GM21390 (cell line): ENCODE measurements around the gene RFTN1.

Source experiments
- ATAC-seq: cut with Tn5 transposase; IDR thresholded peaks from one replicate; pipeline ENCODE4 v1.9.1; 2021; ENCODE audit not compliant: unreplicated experiment

Gene RFTN1

DNA sequence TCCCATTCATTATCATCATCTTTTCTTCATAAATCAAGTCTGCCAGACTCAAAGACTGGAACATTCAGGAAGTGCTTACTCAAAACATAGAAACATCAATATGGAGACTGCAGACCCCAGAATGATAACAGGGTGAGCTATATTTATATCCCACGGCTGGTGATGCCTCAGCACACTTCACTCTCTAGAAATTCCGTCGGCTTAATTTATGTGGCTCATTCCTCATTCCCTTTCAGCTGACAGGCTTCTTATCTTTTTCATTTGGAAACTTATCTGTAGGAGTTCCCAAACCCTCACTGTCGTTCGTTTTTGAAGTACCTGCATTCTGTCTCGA lies 45.5 kb downstream of the RFTN1 start:
- ATAC-seq = peak; percentile 20

DNA sequence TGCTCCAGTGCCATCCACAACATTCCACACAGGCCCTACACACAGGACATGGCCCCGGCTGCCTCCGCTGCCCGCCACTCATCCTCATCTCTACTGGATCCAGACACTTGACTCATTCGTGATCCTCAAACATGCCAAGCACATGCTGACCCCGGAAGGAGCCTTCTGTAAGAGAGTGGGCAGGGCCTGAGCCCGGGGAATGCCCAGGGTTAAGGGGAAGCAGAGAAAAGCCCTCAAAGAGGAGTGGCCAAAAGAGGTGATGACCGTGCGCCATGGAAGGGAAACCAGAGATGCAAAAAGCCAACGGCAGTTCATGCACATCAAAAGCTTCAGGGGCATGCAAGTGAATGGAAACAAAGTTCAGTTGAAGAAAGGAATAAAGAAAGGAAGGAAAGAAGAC lies 46.1 kb downstream of the RFTN1 start:
- peak; percentile 81 for ATAC-seq

DNA sequence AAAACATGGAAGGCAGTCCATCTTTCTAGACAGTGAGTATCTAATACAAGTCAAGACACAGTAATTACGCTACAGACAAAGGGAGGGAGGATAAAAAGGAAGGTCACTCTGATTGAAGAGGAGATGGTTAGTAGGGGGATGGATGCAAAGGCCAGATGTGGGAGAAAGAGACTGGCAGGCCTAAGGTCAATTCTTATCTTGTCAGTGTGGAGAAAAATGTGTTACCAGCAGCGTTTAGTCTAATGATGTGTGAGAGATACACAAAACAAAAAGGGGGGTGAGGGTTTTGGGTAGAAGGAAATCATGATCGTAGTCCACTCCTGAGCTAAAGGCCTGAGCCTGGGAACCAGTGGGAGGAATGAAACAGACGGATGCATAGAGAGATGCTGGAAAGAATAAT lies 46.7 kb downstream of the RFTN1 start:
- ATAC-seq = no peak

DNA sequence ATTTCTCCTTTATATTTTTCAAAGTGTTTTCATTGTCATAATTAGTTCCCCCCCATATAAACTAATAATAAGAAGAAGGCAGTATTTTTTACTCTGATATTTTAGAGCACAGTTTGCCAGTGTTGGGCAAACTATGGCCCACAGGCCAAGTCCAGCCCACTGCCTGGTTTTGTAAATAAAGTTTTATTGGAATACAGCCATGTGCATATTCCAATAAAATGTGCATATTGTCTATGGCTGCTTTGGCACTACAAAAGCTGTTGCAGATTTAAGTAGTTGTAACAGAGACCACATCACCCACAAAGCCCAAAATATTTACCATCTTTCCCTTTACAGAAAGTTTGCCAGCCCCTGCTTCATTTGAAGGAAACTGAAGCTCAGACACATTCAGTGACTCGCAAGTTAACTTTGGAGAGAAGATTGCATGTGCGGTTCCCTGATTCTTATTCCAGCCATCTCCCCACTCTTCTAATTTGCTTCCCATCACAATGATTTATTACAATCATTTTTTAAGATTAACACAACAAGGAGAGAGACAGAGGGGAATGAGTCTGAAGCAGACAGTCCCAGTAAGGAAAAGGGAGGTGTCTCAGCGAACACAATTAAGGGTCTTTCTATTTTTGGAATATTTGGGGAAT lies 48.9 kb downstream of the RFTN1 start:
- no peak for ATAC-seq

DNA sequence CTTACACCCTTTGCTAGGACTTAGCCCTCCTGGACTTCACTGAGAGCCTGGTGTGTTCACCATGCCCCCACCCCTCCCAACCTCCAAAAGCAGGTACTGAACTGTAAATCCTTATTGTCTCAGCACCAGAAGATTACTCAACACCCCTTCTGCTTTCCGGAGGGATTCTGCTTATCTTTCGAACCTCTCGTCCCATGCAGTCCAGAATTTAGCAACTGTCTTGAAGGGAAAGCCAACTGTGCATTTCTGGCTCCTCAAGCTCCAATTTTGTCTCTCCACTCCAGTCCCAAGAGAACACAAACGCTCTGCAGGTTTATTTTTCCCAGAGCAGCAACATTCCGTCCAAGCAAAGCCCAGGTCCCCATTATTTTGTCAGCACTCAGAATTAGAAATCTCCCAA lies 49.6 kb downstream of the RFTN1 start:
- no peak for ATAC-seq

DNA sequence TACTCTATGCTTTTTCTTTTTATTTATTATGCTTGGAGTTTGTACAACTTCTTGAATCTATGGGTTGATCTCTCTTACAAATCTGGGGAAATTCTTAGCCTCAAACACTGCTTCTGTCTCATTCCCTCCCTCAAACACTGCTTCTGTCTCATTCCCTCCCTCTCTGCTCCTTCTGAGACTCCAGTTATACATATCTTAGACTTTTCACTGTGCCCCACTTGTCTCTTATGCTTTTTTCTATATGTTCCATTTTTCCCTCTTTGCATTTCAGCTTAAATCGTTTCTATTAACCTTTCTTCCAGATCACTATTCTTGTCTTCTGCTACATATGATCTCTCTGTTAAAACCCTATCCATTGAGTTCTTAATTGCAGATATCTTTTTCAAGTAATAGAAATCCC lies 50.4 kb downstream of the RFTN1 start:
- no peak for ATAC-seq

DNA sequence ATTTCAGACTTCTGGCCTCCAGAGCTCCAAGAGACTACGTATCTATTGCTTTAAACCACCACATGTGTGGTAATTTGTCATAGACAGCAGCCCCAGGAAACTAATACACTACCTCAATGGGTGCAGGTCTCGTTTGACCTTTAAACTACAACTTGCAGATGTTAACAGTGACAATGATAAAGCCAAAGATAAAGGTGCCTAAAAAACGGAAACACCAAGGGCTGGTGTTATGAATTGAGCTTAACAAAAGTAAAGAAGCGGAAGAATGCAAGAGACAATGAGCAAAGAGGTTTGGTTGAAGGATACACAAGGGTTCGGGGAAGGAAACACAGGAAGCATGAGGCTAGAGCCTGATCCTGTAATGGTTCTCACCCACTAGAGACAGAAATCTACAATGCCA lies 50.8 kb downstream of the RFTN1 start:
- ATAC-seq = no peak

DNA sequence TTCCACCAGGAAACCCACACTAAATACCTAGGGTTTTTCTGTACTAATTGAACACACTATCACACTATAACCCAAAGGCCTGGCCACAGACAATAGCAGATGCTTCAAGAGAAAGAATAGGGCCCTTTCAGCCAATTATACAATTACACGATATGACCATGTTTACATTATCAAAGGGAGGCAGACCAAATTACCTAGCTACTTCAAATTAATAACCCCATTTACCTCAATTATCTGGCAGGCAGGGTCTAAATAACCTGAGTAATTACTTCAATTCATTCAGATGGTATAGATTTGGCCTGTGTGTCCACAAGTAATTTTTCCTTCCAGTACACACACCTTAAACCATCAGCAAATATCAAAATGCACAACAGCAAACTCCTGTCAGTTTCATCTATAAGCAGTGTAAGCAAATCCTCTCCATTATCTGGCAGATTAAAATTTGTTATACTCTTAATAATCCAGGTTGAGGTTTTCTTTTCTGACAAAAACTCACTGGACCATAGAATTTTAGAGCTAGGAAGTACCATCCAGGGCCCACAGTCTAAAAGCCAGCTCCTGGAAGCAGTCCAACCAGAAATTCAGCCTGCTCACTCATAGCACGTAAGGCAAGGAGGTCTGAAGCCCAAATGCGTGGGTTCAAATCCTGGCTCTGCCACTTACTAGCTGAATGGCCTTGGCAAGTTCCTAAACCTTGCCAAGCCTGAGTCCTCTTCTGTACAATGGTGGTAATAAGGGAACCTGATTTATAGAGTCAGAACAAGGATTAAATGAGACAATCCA lies 51.8 kb downstream of the RFTN1 start:
- no peak for ATAC-seq

DNA sequence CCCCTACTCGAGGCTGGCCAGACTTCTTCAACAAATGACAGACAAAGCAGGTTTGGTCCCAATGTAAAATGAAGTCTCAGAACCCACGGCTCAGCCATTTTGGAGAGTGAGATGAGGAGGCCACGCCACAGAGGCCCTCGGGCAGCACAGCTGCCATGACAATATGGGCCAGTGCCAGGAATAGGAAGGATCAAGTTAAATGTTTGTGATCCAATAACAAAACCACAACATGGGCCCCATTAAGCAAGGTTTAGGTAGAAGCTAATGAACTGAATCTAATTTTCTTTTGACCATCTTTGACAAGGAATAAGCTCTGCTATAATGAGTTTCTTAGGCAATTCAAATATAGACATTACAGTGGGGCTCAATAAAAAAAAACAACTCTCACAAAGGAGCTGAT lies 52.6 kb downstream of the RFTN1 start:
- no peak for ATAC-seq

DNA sequence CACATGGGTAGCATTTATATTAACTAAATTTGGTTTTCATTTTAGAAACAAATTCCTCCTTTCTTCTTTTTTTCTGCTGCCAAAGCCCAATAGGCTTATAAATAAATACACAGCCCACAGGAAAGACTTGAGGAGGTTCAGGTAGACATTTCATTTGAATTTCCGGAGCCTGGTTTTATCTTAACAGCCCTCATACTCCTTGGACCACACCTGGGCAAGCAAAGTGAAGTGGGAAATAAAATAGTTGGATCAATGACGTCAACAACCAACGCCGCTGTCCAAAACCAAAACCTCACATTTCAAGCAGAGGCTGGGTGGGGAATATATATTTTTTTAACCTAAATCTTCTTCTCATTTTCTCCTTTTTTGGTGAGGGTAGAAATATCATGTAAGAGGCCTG lies 53.2 kb downstream of the RFTN1 start:
- ATAC-seq = no peak

DNA sequence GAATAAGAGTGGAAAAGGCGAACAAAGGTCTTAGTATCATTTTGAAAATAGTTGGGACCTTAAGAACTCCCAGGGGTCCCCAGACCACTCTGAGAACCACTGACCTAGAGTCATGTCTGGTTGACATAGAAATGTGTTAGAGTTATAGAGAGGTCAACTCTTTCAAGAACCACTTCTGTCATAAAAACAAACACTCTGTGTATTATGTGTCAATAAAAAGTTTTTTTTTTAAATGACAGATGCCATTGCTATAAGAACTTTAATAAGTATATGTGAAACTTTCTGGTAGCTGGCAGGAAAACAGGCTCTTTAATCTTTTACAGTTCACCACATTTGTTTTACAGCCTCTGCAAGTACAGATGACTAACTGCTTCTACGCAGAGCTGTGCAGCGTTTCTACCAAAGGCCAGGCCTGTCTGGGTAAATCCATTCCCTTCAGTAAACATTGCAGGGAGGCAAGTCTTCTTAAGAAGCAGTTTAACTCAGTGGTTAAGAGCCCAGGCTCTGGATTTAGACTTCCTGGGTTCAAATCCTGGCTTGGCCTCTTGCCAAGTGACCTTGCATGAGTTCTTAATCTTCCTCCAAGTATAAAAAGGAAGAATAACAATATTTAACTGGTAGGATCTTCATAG lies 56.6 kb downstream of the RFTN1 start:
- ATAC-seq = no peak

DNA sequence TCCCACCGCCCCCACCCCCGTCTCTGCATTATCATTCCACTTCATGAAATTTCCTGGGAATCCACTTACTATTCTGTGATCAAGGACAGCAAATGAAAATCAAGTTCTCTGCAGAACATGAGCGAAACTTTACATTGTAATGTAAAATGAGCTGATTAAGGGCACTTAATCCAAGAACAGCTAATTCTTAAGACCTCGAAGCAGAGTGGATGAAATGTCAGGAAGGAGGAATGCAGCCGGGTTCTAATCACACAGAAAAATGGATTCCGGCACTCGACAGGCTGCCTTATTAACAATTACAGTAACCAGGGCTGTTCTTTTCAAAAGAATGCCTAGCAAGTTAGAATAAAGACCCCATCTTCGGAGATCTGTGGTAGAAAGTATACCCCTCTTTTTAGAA lies 57.5 kb downstream of the RFTN1 start:
- ATAC-seq = no peak

DNA sequence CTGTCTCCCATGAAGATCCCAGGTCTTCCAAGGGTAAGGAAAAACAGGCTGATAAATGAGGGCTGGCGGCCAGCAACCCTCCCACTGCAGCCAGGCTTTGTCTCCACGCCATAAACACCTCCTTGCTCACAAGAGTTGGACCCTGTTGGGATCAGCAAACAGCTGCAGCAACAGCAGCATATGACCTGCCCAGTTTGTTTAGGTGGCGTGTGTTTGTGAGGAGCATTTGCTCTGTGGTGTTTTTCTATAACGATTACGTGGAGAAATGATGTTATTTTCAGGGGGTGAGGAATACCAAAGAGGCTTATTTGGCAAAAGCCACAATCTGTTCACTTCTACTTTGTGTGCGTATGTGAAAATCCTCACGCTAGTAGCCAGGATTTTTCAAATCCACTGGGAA lies 58.5 kb downstream of the RFTN1 start:
- ATAC-seq = no peak

DNA sequence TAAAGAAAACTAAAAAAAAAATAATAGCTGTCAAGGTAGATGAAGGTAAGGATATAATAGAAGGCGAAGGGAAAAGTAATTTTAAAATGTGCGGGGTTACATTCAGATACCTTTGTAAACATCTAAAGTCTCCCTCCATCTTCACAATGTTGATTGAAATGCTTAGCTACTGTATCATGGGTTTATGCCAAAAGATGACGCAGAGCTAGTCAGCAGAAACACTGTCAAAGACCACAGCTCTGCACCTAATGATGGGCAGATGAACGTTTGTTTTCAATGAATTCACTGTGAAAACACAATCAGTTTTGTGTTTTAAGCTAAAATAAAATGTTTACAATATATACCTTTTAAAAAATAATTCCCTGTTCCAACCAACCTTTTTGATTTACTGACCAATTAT lies 61.2 kb downstream of the RFTN1 start:
- no peak for ATAC-seq

DNA sequence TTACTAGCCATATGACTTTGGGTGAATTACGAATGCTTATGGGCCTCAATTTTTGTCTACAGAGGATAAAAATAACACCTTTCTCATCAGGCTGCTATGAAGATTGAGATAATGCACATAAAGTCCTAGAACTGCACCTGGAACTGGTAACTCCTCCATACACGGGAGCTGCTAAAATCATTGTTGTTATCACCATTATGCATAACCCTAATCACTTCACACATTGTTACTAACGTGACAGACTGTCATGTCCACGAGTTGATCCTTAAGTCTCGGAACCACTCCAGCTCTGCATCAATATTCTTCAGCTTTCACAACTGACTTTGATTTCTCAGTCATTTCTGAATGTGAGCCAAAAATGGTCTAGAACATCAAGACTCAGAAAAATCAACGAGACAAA lies 64.1 kb downstream of the RFTN1 start:
- ATAC-seq = no peak

DNA sequence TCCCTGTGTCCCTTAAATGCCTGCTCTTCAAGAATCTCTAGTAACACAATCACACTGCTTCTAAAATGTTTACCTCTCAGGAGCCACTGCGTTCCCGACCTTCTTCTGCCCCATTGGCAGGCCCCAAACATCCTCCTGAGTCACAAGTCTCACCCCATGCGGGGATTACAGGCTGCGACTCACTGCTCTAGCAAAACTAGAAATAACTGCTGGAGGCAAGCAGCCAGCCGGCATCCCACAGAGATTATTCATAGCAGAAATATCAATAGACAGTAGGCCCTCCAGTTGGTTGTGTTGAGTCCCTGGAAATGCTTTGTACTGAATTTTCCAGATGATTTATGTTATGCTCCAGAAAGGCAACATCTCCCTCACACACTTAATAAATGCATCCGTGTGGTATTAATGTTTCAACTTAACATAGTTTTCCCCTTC lies 64.8 kb downstream of the RFTN1 start:
- ATAC-seq = peak; percentile 44

DNA sequence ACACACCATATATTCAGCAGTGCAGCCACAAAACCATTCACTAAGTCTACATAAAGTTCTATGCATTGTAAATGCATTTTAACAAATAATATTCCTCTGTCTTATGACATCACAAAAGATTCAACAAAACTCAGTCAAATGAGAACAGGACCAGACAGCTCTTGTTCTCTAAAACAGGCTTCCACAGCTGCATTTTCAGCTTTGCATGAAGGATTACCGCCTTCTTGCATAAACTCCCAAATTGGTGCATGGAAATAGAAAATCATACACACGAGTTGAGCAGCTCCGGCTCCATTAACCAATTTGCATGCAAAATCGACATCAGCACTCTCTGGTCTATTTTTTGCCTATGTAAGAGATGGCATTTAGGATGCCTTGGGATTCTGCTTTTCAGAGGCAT lies 66.4 kb downstream of the RFTN1 start:
- ATAC-seq = no peak

DNA sequence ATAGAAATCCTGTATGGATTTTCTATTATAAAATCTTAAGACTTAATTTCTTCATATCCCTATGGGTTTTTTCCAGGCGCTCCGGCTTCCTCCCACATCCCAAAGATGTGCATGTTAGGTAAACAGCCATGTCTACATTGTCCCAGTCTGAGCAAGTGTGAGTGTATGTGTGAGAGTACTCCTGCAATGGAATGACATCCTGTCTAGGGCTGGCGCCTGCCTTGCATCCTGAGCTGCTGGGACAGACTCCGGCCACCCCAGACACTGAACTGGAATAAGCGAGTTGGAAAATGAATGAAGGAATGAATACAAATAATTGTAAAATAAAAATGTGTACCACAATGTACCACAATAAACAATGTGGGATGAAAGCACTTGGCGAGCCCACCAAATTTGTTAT lies 69.2 kb downstream of the RFTN1 start:
- ATAC-seq = no peak

DNA sequence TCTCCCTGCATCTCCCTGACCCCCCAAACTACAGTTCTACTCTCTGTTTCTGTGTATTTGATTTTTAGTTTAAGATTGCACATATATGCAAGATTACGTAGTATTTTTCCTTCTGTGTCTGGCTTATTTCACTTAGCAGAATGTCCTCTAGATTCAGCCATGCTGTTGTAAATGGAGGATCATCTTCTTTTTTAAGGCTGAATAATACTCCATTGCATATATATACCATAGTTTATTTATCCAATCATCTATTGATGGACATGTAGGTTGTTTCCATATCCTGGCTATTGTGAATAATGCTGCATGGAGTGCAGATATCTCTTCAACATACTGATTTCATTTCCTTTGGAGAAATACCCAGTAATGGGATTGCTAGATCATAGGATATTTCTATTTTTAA lies 70.8 kb downstream of the RFTN1 start:
- no peak for ATAC-seq

DNA sequence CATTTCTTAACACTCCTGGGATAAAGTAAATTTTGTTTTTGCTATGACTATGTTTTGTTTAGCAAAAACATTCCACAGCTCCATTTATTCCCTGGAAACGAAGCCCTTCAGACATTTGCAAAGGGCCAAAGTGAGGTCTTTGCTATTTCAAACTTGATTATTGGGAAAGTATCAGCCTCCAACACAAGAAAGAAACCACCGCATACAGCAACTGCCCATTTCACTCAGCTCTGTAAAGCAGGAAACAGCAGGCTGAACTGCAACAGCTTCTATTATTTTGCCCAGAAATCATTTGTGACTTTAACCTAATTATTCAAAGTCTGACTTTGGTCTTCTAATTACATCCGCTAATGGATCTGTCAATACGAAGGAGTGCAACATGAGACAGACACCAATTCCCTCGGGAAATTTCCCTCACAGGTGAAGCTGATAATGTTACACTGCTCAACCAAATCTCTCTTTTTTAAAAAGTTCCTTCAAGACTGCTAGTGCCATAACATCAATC lies 72.1 kb downstream of the RFTN1 start:
- no peak for ATAC-seq

DNA sequence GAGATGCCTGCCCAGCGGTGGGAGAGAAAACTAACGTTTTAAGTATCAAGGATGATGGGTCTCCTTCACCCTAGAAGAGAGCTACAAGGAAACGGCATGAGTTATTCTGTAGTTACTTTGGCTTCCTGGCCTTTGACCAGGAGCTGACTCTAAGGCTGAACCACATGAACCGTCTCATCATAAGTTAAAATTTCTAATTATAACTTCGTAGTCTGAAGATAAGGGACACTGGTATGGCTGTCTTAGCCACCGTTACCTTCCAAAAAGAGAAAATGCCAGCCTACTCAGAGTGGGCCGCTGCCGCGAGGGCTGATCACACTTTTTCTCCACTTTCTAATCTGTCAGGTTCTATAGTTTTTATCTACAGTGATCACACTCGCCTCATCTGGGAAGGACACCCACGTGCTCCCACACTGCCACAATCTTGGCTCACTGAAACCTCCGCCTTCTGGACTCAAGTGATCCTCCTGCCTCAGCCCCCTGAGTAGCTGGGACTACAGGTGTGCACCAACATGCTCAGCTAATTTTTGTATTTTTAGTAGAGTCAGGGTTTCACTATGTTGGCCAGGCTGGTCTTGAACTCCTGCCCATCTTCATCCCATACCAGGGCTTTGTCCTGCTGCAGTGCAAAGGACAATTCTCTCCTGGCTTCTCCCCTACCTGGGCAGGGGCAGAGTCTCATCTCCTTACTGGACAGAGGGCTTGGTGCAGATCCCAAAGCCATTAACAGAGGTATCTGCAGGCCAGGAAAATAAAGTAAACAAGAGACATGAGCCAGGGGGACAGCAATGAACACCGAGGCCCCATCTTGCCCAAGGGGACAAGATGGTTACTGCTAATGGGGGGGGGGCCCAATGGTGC lies 73.4 kb downstream of the RFTN1 start:
- no peak for ATAC-seq
